Measurements from ENCODE around the gene NPIPB5.
"Not testable (repeated sequence)": the region's sequence is repeated elsewhere in the genome, so short reads cannot be mapped to it uniquely, and the experiment has no call there.

The NPIPB5 gene

GRCh38 chr16:22510591-22510990, at the start of gene NPIPB5:
Gene NPIPB5 (plus strand): TSS chr16:22510891. CDS start chr16:22513802, 2,911 bp downstream.
- H3K27ac ChIP-seq: not testable (repeated sequence)

GRCh38 chr16:22468846-22469245, 41.8 kb upstream of the NPIPB5 start:
- H3K27ac ChIP-seq: not testable (repeated sequence)

GRCh38 chr16:22537996-22538395, 27.3 kb downstream of the NPIPB5 start:
- not testable (repeated sequence) for H3K27ac ChIP-seq

GRCh38 chr16:22544809-22545208, 34.1 kb downstream of the NPIPB5 start:
- not testable (repeated sequence) for H3K27ac ChIP-seq

- not testable (repeated sequence) for H3K27ac ChIP-seq
Observed at GRCh38 chr16:22546630-22547029, 35.9 kb downstream of the NPIPB5 start.

GRCh38 chr16:22547170-22547765, 36.6 kb downstream of the NPIPB5 start:
- not testable (repeated sequence) for H3K27ac ChIP-seq

- not testable (repeated sequence) for H3K27ac ChIP-seq
Observed at GRCh38 chr16:22549853-22550252, 39.2 kb downstream of the NPIPB5 start.

GRCh38 chr16:22551143-22551542, 40.5 kb downstream of the NPIPB5 start:
- not testable (repeated sequence) for H3K27ac ChIP-seq

GRCh38 chr16:22551651-22552050, 41.0 kb downstream of the NPIPB5 start:
- H3K27ac ChIP-seq: not testable (repeated sequence)

- not testable (repeated sequence) for H3K27ac ChIP-seq
Observed at GRCh38 chr16:22556759-22557158, 46.1 kb downstream of the NPIPB5 start.
